ENCODE data around the gene QKI.

QKI gene

DNA sequence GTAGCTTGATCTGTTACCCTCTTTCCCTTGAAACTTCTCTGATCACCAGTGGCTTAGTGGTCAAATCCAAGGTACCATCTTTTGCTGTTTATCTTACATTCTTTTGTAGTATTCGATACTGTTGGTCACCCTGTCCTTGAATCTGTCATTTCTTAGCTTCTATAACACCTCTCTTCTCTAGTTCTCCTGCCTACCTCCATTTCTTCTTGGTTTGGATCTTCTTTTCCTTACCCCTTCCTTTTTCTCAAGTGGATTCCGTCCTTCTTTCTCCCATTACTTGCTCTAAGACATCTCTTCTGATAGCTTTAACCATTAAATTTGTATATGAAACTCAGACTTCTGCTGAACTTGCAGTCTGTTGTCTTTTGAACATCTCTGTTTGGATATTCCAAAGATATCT, 39.9 kb downstream of the QKI start:
- Histone ChIP-seq H3K9me3 (ENCODE audit: control insufficient read depth in 2 of 2, low read length in 2 of 2) (no peaks in the 10 kb centered on the region), H3K4me3 (ENCODE audit: low read length in 2 of 2) (no peak overlapping the region), H3K9ac (ENCODE audit: low read depth in 1 of 2, low read length in 2 of 2) (no peak overlapping the region), H3K27me3 (ENCODE audit: control insufficient read depth in 2 of 2, insufficient read depth in 2 of 2, low read length in 2 of 2) (no peaks in the 10 kb centered on the region), H3K4me1 (ENCODE audit: control insufficient read depth in 2 of 2, insufficient read depth in 2 of 2, low read length in 2 of 2) (no peaks in the 10 kb centered on the region), H3K27ac (ENCODE audit: low read depth in 2 of 2, low read length in 2 of 2) (no peak overlapping the region), H3K36me3 (ENCODE audit: control insufficient read depth in 2 of 2, insufficient read depth in 2 of 2, low read length in 2 of 2) (no peaks in the 10 kb centered on the region)

DNA sequence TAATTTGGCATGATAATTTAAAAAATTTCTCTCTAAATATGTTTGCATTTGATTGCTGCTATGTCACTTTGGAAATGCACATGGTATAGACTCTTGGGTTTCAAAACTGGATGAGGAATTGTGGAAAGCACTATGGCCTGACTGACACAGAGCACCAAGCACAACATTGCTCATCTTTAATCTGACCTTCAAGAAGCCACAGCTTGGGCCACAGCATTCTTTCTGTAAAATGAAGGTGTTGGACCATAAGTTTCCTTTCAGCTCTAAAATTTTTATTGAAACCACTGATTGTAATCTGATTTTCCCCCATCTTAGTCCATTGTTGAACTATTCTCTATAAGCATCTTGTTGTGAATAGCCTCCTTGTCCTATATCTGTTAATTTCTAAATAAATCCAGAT, 41.0 kb downstream of the QKI start:
- H3K4me1 ChIP-seq (ENCODE audit: control insufficient read depth in 2 of 2, insufficient read depth in 2 of 2, low read length in 2 of 2): peaks cover 0 to 4% of the 10 kb centered on the region in 2 donors

DNA sequence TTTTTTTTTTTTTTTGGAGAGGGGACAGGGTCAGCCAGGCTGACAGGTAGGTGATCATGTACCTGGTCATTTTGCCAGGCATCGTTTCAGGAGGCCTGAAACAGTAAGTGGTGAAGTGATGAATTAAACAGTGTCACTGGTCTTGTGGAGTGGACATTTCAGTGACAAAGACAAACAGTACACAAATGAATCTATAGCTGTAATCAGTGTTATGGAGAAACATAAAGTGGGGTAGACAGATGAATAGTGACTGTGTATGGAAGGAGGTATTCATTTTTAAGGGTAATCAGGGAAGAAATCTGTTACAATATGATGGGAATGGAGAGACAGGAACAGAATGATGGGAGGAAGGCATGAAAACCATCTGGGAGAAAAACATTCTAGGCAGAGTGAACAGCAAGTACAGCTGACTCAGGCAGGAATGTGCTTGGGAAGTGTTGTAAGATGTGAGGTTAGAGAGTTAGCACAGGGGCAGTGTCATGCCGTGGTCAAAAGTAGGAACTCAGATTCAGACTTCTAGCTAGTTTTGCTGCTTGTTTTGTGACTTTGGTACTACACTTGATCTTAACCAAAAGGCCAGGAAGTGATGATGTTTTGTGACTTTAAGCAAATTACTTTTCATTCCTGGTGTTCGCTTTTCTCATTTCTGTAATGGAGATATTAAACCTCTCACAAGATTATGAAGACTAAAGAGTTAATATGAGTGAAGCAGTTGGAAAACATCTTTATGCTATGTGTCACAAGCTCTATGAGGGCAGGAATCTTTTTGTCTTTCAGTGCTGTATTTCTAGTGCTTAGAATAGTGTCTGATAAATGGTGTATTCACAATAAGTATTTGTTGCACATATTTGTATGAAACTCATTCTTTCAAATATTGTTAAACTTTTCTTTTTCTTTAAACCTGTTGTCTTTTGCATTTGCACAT, 43.4 kb downstream of the QKI start:
- Histone ChIP-seq H3K4me3 (ENCODE audit: low read length in 2 of 2) (no peak overlapping the region), H3K9ac (ENCODE audit: low read depth in 1 of 2, low read length in 2 of 2) (no peak overlapping the region), H3K9me3 (ENCODE audit: control insufficient read depth in 2 of 2, low read length in 2 of 2) (no peaks in the 10 kb centered on the region), H3K27me3 (ENCODE audit: control insufficient read depth in 2 of 2, insufficient read depth in 2 of 2, low read length in 2 of 2) (no peaks in the 10 kb centered on the region), H3K36me3 (ENCODE audit: control insufficient read depth in 2 of 2, insufficient read depth in 2 of 2, low read length in 2 of 2) (no peaks in the 10 kb centered on the region), H3K27ac (ENCODE audit: low read depth in 2 of 2, low read length in 2 of 2) (peak overlapping the region in 1 of 2 donors; percentile 33), H3K4me1 (ENCODE audit: control insufficient read depth in 2 of 2, insufficient read depth in 2 of 2, low read length in 2 of 2) (peaks cover 0 to 6% of the 10 kb centered on the region in 2 donors)

More for the DNA sequence above, 41.0 kb downstream of the QKI start:
- Histone ChIP-seq H3K9ac (ENCODE audit: low read depth in 1 of 2, low read length in 2 of 2) (no peak overlapping the region), H3K9me3 (ENCODE audit: control insufficient read depth in 2 of 2, low read length in 2 of 2) (no peaks in the 10 kb centered on the region), H3K36me3 (ENCODE audit: control insufficient read depth in 2 of 2, insufficient read depth in 2 of 2, low read length in 2 of 2) (no peaks in the 10 kb centered on the region), H3K4me3 (ENCODE audit: low read length in 2 of 2) (no peak overlapping the region), H3K27ac (ENCODE audit: low read depth in 2 of 2, low read length in 2 of 2) (no peak overlapping the region), H3K27me3 (ENCODE audit: control insufficient read depth in 2 of 2, insufficient read depth in 2 of 2, low read length in 2 of 2) (no peaks in the 10 kb centered on the region)

DNA sequence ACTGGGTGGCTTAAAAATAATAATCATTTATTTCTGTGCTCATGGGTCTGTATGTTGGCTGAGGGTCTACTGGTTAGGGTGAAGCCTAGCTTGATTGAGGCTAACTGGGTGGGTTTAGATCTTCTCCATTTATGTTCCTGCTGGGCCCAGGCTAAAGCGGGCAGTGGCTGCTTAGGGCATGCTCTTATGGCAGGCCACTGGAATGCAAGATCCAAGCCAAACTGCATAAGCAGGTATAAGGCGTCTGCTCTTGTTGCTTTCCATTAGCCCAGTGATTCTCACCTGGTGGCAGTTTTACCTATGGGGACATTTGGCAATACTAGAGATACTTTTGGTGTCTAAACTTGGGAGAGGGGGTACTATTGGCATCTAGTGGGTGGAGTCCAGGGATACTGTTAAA, 44.5 kb downstream of the QKI start:
- no peak overlapping the region for H3K4me3 ChIP-seq (ENCODE audit: low read length in 2 of 2)
- no peak overlapping the region for H3K9ac ChIP-seq (ENCODE audit: low read depth in 1 of 2, low read length in 2 of 2)
- peaks cover 0 to 6% of the 10 kb centered on the region in 2 donors for H3K4me1 ChIP-seq (ENCODE audit: control insufficient read depth in 2 of 2, insufficient read depth in 2 of 2, low read length in 2 of 2)
- no peaks in the 10 kb centered on the region for H3K36me3 ChIP-seq (ENCODE audit: control insufficient read depth in 2 of 2, insufficient read depth in 2 of 2, low read length in 2 of 2)
- H3K27me3 ChIP-seq (ENCODE audit: control insufficient read depth in 2 of 2, insufficient read depth in 2 of 2, low read length in 2 of 2): no peaks in the 10 kb centered on the region
- H3K9me3 ChIP-seq (ENCODE audit: control insufficient read depth in 2 of 2, low read length in 2 of 2): no peaks in the 10 kb centered on the region
- H3K27ac ChIP-seq (ENCODE audit: low read depth in 2 of 2, low read length in 2 of 2): no peak overlapping the region

DNA sequence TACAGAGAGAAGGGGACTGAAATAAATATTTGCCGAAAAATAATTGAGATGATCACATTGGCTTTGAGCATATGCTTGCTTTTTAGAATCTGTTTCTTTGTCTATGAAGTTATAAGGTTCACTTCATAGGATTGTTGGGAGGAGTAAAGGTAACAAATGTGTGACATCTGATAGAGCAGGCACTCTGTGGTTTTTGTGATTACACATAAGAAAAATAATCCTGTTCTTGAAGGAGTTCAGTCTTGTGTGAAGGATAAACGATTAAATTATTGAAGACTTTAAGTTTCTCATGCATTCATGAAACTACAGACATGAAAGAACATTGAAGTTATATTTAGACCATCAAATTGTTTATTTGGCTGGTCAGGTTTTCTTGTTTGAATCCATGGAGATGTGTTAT, 45.0 kb downstream of the QKI start:
- Histone ChIP-seq H3K4me3 (ENCODE audit: low read length in 2 of 2) (no peak overlapping the region), H3K27me3 (ENCODE audit: control insufficient read depth in 2 of 2, insufficient read depth in 2 of 2, low read length in 2 of 2) (no peaks in the 10 kb centered on the region), H3K9me3 (ENCODE audit: control insufficient read depth in 2 of 2, low read length in 2 of 2) (no peaks in the 10 kb centered on the region), H3K27ac (ENCODE audit: low read depth in 2 of 2, low read length in 2 of 2) (no peak overlapping the region), H3K4me1 (ENCODE audit: control insufficient read depth in 2 of 2, insufficient read depth in 2 of 2, low read length in 2 of 2) (peaks cover 0 to 6% of the 10 kb centered on the region in 2 donors), H3K9ac (ENCODE audit: low read depth in 1 of 2, low read length in 2 of 2) (no peak overlapping the region), H3K36me3 (ENCODE audit: control insufficient read depth in 2 of 2, insufficient read depth in 2 of 2, low read length in 2 of 2) (no peaks in the 10 kb centered on the region)

DNA sequence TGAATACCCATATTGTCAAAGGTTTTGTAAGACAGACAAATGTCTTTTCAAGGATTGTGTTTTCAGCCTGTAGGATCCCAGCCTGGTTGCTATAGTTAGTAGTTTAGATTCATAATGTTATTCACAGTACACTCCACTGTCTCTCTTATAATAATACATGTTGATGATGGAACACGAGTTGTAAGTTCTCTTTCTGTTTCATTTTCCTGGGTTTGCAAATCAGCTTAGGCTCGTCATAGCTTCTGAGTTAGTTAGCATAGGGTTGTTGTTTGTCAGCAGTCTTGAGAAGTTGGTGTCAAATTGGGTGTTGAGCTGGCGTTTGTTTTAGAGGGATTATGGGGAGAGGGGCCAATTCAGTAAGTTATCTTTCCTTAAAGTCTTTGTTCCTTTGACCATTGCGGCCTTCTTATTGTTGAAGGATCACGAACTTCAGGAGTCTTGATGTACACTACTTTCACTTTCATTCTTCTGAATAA, 45.8 kb downstream of the QKI start:
- Histone ChIP-seq H3K9me3 (ENCODE audit: control insufficient read depth in 2 of 2, low read length in 2 of 2) (no peaks in the 10 kb centered on the region), H3K36me3 (ENCODE audit: control insufficient read depth in 2 of 2, insufficient read depth in 2 of 2, low read length in 2 of 2) (no peaks in the 10 kb centered on the region), H3K27me3 (ENCODE audit: control insufficient read depth in 2 of 2, insufficient read depth in 2 of 2, low read length in 2 of 2) (no peaks in the 10 kb centered on the region), H3K4me3 (ENCODE audit: low read length in 2 of 2) (peak overlapping the region; percentile 40 to 67), H3K4me1 (ENCODE audit: control insufficient read depth in 2 of 2, insufficient read depth in 2 of 2, low read length in 2 of 2) (peaks cover 0 to 6% of the 10 kb centered on the region in 2 donors), H3K27ac (ENCODE audit: low read depth in 2 of 2, low read length in 2 of 2) (peak overlapping the region; percentile 46 to 61), H3K9ac (ENCODE audit: low read depth in 1 of 2, low read length in 2 of 2) (peak overlapping the region in 1 of 2 donors; percentile 32)

DNA sequence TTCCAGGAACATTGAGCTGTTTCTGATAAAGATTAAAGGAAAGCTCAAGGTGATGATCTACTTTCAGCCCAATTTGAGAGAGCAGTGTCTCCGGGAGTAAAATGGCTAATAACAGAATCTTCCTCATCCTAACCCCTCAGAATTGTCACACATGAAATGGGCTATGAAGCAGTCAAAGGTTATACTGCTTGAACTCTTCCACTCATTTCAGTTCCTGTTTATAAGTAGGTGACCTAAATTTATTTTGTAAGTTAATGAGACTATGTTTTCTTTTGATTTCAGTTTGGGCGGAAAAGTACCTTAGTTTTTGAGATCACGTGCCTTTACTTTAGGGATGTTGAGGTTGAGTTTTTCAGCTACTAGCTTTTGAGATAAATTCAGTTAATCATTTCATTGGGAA, 47.2 kb downstream of the QKI start:
- no peaks in the 10 kb centered on the region for H3K27me3 ChIP-seq (ENCODE audit: control insufficient read depth in 2 of 2, insufficient read depth in 2 of 2, low read length in 2 of 2)
- no peak overlapping the region for H3K27ac ChIP-seq (ENCODE audit: low read depth in 2 of 2, low read length in 2 of 2)
- H3K36me3 ChIP-seq (ENCODE audit: control insufficient read depth in 2 of 2, insufficient read depth in 2 of 2, low read length in 2 of 2): no peaks in the 10 kb centered on the region
- peaks cover 0 to 6% of the 10 kb centered on the region in 2 donors for H3K4me1 ChIP-seq (ENCODE audit: control insufficient read depth in 2 of 2, insufficient read depth in 2 of 2, low read length in 2 of 2)
- H3K9ac ChIP-seq (ENCODE audit: low read depth in 1 of 2, low read length in 2 of 2): no peak overlapping the region
- H3K9me3 ChIP-seq (ENCODE audit: control insufficient read depth in 2 of 2, low read length in 2 of 2): no peaks in the 10 kb centered on the region
- no peak overlapping the region for H3K4me3 ChIP-seq (ENCODE audit: low read length in 2 of 2)

DNA sequence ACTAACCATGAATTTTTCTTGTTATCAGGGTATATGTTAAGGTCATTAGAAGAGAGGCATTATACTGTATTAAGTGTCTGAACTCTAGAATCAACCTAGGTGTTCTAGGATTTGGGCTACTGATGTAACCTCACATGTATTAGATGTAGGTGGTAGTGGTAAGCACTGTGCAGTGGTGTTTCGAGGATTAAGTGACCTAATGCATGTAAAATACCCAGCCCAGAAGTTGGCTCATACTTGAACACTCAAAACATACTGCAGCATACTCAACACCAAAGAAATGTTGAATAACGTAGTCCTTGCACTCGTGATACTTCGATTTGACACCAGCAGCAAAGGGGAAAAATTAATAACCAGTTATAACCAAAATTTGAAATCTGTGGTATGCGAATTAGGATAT, 48.7 kb downstream of the QKI start:
- H3K27ac ChIP-seq (ENCODE audit: low read depth in 2 of 2, low read length in 2 of 2): no peak overlapping the region
- no peak overlapping the region for H3K4me3 ChIP-seq (ENCODE audit: low read length in 2 of 2)
- no peaks in the 10 kb centered on the region for H3K36me3 ChIP-seq (ENCODE audit: control insufficient read depth in 2 of 2, insufficient read depth in 2 of 2, low read length in 2 of 2)
- no peak overlapping the region for H3K9ac ChIP-seq (ENCODE audit: low read depth in 1 of 2, low read length in 2 of 2)
- H3K9me3 ChIP-seq (ENCODE audit: control insufficient read depth in 2 of 2, low read length in 2 of 2): no peaks in the 10 kb centered on the region
- no peaks in the 10 kb centered on the region for H3K27me3 ChIP-seq (ENCODE audit: control insufficient read depth in 2 of 2, insufficient read depth in 2 of 2, low read length in 2 of 2)
- H3K4me1 ChIP-seq (ENCODE audit: control insufficient read depth in 2 of 2, insufficient read depth in 2 of 2, low read length in 2 of 2): peaks cover 0 to 6% of the 10 kb centered on the region in 2 donors

DNA sequence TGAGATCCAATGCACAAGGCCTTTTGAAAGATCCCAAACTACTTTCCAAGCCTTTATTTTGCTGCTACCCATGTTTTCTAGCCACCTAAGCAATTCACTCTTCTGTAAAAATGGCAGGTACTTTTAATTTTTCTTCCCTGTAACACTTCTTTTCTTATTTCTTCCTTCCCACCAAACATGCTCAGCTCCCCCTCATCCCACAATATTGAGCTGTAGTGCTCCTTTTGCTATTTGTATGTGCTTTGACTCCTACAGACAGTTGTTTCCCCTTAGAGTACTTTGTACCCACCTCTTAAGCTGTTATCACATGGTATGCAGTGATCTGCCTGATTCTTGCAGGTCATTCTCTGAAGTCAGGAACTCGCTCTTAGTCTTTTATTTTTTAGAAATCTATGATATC, 49.3 kb downstream of the QKI start:
- no peak overlapping the region for H3K4me3 ChIP-seq (ENCODE audit: low read length in 2 of 2)
- H3K9me3 ChIP-seq (ENCODE audit: control insufficient read depth in 2 of 2, low read length in 2 of 2): no peaks in the 10 kb centered on the region
- no peaks in the 10 kb centered on the region for H3K27me3 ChIP-seq (ENCODE audit: control insufficient read depth in 2 of 2, insufficient read depth in 2 of 2, low read length in 2 of 2)
- H3K27ac ChIP-seq (ENCODE audit: low read depth in 2 of 2, low read length in 2 of 2): no peak overlapping the region
- H3K36me3 ChIP-seq (ENCODE audit: control insufficient read depth in 2 of 2, insufficient read depth in 2 of 2, low read length in 2 of 2): no peaks in the 10 kb centered on the region
- H3K4me1 ChIP-seq (ENCODE audit: control insufficient read depth in 2 of 2, insufficient read depth in 2 of 2, low read length in 2 of 2): peaks cover 0 to 6% of the 10 kb centered on the region in 2 donors
- no peak overlapping the region for H3K9ac ChIP-seq (ENCODE audit: low read depth in 1 of 2, low read length in 2 of 2)

DNA sequence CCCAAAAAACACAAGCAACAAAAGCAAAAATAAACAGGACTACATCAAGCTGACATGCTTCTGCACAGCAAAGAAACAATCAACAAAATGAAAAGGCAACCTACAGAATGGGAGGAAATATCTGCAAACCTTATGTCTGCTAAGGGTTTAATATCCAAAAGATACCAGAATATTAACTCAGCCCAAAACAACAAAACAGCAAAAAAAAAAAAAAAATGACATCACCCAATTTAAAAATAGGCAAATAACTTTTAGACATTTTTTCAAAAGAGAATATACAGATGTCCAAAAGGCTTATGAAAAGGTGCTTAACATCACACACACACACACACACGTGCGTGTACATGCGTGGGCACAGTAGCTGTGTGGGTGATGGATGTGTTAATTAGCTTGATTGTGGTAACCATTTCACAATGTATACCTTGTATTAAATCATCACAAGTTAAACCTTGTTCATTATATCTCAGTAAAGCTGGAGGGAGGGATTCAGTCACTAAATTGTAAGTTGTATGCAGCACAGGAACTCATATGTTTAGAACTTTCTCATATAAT, 52.4 kb downstream of the QKI start:
- Histone ChIP-seq H3K27ac (ENCODE audit: low read depth in 2 of 2, low read length in 2 of 2) (no peak overlapping the region), H3K36me3 (ENCODE audit: control insufficient read depth in 2 of 2, insufficient read depth in 2 of 2, low read length in 2 of 2) (no peaks in the 10 kb centered on the region), H3K9me3 (ENCODE audit: control insufficient read depth in 2 of 2, low read length in 2 of 2) (no peaks in the 10 kb centered on the region), H3K27me3 (ENCODE audit: control insufficient read depth in 2 of 2, insufficient read depth in 2 of 2, low read length in 2 of 2) (no peaks in the 10 kb centered on the region), H3K9ac (ENCODE audit: low read depth in 1 of 2, low read length in 2 of 2) (no peak overlapping the region), H3K4me3 (ENCODE audit: low read length in 2 of 2) (no peak overlapping the region), H3K4me1 (ENCODE audit: control insufficient read depth in 2 of 2, insufficient read depth in 2 of 2, low read length in 2 of 2) (no peaks in the 10 kb centered on the region)
